Measurements from ENCODE around the gene EFEMP2. TPM values are rescaled to one million over a fixed set of nuclear protein-coding genes. Genes with fewer than 3 reads are reported as not detected.
A peak's percentile ranks its signal among the peaks of the same experiment; 100 is the strongest.

The EFEMP2 gene
- total and polyA plus RNA-seq, 2 experiments from 2014 or later, result 161 to 216 TPM

DNA sequence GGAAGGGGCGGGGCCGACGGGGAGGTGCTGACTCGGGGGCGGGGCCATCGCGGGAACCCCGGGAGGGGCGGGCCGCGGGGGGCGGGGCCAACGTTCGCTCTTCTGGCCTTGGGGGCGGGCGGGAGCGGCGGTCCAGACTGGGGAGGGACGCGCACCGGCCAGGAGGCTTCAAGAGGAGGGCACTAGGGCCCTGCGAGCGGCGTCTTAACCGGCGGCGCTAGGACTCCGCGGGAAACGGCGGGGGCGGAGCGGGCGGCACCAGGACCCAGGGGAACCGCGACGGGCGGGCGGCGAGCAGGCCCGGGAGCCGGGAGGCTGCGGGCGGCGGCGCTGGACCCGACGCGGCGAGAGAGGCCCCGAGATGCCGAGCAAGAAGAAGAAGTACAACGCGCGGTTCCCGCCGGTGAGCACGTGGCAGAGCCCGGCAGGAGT lies 46.6 kb upstream of the EFEMP2 start, which contains the start of gene DRAP1:
Gene DRAP1, plus strand, starts transcription at position 286 of the 432 bp plus-strand sequence. Its CDS starts 76 bp downstream, at position 362.
- Histone ChIP-seq H3K4me3 (peak within 1 kb of the TSS; percentile 73), H3K36me3 (peaks cover 6% of the 10 kb centered on the region), H3K27me3 (no peaks in the 10 kb centered on the region), H3K4me1 (ENCODE audit: low read depth) (peaks cover 4% of the 10 kb centered on the region), H3K9me3 (ENCODE audit: low read depth) (no peaks in the 10 kb centered on the region), H3K27ac (peak within 1 kb of the TSS; percentile 96)
- TF ChIP-seq, protein P1, sequence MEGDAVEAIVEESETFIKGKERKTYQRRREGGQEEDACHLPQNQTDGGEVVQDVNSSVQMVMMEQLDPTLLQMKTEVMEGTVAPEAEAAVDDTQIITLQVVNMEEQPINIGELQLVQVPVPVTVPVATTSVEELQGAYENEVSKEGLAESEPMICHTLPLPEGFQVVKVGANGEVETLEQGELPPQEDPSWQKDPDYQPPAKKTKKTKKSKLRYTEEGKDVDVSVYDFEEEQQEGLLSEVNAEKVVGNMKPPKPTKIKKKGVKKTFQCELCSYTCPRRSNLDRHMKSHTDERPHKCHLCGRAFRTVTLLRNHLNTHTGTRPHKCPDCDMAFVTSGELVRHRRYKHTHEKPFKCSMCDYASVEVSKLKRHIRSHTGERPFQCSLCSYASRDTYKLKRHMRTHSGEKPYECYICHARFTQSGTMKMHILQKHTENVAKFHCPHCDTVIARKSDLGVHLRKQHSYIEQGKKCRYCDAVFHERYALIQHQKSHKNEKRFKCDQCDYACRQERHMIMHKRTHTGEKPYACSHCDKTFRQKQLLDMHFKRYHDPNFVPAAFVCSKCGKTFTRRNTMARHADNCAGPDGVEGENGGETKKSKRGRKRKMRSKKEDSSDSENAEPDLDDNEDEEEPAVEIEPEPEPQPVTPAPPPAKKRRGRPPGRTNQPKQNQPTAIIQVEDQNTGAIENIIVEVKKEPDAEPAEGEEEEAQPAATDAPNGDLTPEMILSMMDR (IDR thresholded peaks at IDR 0.05; ENCODE audit: low read depth, low read length), result no peak
- DNase-seq (ENCODE audit: low read depth in 1 of 2, low spot score in 1 of 2), result peak; percentile 100

DNA sequence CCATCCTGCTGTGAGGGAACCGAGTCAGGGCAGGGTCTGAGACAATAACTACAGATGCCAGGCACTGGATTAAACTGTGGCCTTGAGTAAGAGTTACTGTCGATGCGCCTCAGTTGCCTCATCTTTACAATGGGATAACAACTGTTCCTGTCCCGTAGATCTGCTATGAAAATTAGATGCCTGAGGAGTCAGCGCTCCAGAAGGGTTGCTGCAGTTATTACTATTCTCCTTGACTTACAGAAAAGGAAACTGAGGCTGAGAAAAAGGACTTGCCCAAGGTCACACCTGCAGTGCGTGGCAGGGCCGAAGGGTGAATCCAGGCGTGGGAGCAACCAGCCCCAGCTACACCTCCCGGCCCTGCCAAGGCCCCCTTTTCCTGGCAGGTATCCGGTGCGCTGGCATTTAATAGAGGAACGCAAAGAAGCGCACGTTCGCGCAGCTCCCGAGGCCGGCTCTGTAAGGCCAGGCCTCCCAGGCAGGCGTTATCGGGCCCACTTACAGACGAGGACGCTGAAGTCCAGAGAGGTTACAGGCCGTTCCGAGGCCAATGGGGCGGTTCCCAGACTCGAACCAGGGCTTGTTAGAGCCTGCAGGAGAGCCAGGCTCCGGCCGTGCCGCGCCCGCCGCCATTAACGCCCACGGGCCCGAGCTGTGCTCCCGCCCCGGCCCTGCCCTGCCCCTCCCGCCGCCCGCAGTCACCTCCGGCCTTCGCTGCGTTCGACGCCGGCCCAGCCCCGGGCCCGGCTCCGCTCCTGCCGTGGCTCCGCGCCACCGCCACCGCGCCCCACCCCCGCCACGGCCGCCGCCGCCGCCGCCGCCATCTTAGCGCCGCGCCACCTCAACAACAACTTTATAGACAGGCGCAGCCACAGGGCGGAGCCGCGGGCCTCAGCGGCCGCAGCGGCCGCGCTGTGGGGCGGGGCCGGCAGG lies 45.9 kb upstream of the EFEMP2 start, which contains the start of gene C11orf68:
Gene C11orf68, minus strand, starts transcription at position 852 of the 930 bp plus-strand sequence. Its CDS starts 31 bp downstream, at position 821.
- H3K27ac ChIP-seq, result peak within 1 kb of the TSS; percentile 96
- H3K36me3 ChIP-seq, result peaks cover 5% of the 10 kb centered on the region
- TF ChIP-seq, protein P1 (IDR thresholded peaks at IDR 0.05; ENCODE audit: low read depth, low read length), result no peak
- no peaks in the 10 kb centered on the region for H3K9me3 ChIP-seq (ENCODE audit: low read depth)
- H3K4me3 ChIP-seq, result peak within 1 kb of the TSS; percentile 73
- no peaks in the 10 kb centered on the region for H3K27me3 ChIP-seq
- DNase-seq (ENCODE audit: low read depth in 1 of 2, low spot score in 1 of 2), result peak; percentile 47 to 63
- H3K4me1 ChIP-seq (ENCODE audit: low read depth), result peaks cover 4% of the 10 kb centered on the region

DNA sequence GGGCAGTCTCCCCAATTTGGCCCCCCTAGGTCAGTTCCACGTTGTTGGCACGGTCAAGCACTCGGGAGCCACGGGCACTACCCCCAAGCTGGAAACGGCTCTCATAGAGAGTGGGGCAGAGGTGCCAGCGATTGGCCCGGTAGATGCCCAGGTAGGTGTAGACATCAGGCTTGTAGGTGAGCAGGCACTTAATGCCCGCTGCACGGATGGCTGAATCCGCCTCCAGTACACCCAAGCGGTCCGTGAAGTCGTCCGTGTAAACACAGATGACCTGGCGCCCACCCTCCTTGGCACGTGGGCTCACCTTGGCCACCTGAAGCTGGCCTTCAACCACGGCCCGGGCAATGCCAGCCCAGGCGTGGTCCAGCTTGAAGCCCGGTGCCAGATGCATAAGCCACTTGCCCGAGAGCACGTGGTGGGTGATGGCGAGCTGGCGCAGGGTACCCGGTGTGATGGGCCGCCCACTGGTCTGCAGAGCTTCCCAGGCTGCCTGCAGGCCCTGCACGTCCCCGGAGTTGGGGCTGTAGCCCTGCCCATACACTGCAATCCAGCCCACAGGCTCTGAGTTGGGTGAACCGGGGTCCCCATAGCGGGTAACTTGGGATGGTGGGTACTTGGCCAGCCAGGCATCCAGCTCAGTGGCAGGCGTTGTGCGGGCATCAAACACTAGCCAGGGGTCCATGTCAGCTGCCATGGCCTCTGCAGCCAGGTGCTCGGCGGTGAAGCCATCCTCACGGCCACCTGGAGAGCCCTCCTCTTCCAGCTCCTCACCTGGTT lies 45.0 kb upstream of the EFEMP2 start:
- TF ChIP-seq, protein P1 (IDR thresholded peaks at IDR 0.05; ENCODE audit: low read depth, low read length), result no peak
- Histone ChIP-seq H3K36me3 (peaks cover 3% of the 10 kb centered on the region), H3K4me1 (ENCODE audit: low read depth) (peaks cover 4% of the 10 kb centered on the region), H3K9me3 (ENCODE audit: low read depth) (no peaks in the 10 kb centered on the region), H3K27me3 (no peaks in the 10 kb centered on the region), H3K27ac (no peak overlapping the region), H3K4me3 (peak overlapping the region; percentile 73)
- DNase-seq (ENCODE audit: low read depth in 1 of 2, low spot score in 1 of 2), result no peak

DNA sequence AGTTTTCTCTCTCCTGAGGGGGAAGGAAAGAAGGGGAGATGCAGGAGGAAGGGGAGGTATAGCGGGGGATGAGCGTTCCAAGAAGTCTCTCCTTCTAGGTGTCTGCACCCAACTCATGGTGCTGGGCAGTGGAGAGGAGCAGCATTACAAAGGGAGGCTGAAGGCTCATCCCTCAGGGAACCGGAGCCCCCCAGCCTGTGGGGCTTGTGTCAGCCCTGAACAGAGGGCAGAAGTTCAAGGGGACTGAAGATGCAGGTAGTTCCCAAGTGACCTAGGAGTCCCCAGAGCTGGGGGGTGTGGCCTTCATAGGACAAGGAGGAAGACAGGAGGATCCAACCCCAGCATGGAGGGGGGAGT lies 44.5 kb upstream of the EFEMP2 start:
- Histone ChIP-seq H3K9me3 (ENCODE audit: low read depth) (no peaks in the 10 kb centered on the region), H3K4me3 (no peak overlapping the region), H3K36me3 (peaks cover 3% of the 10 kb centered on the region), H3K4me1 (ENCODE audit: low read depth) (peaks cover 4% of the 10 kb centered on the region), H3K27ac (no peak overlapping the region), H3K27me3 (no peaks in the 10 kb centered on the region)
- no peak for DNase-seq (ENCODE audit: low read depth in 1 of 2, low spot score in 1 of 2)
- TF ChIP-seq, protein P1 (IDR thresholded peaks at IDR 0.05; ENCODE audit: low read depth, low read length), result no peak

DNA sequence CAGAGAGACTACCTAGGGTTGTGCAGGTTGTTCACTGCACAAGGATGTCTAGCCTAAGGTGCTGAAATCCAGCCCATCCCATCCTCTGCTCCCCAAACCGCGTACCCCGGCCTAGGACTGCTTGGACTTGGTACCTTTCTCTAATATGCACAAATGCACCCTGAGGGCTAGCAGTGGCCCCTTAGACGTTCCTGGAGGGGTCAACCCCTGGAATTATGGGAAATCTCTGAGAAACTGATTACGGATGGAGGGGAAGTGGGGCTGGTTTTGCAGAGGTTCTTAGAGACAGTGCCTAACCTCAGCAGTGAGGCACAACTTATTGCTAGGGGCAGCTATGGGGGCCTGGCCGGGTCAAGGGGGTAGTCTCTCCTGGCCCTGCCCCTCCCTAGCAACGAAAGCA lies 43.8 kb upstream of the EFEMP2 start:
- H3K36me3 ChIP-seq, result peaks cover 3% of the 10 kb centered on the region
- no peak overlapping the region for H3K4me3 ChIP-seq
- no peak for DNase-seq (ENCODE audit: low read depth in 1 of 2, low spot score in 1 of 2)
- H3K27me3 ChIP-seq, result no peaks in the 10 kb centered on the region
- no peak overlapping the region for H3K27ac ChIP-seq
- no peaks in the 10 kb centered on the region for H3K9me3 ChIP-seq (ENCODE audit: low read depth)
- TF ChIP-seq, protein P1 (IDR thresholded peaks at IDR 0.05; ENCODE audit: low read depth, low read length), result no peak
- H3K4me1 ChIP-seq (ENCODE audit: low read depth), result peaks cover 4% of the 10 kb centered on the region

Measured in cardiac muscle cell (in vitro differentiated cells and primary cell).